Muscle layer of duodenum (tissue), 2 donors: ENCODE measurements around the gene GRB14.
"Not testable (repeated sequence)": the region's sequence is repeated elsewhere in the genome, so short reads cannot be mapped to it uniquely, and the experiment has no call there.

Experiments used
- H3K27ac ChIP-seq: one replicate; pipeline ENCODE4 v1.7.0; 2013; ENCODE audit warnings: mild to moderate bottlenecking, low read length
- H3K27me3 ChIP-seq: one replicate; pipeline ENCODE4 v1.7.0; 2013; ENCODE audit warnings: low read depth, mild to moderate bottlenecking, control low read depth, low read length
- H3K36me3 ChIP-seq, 2 donors: one replicate each; pipeline ENCODE4 v1.7.0; 2013; ENCODE audit warnings: low read length in 2 of 2, control low read depth in 1 of 2, mild to moderate bottlenecking in 1 of 2; ENCODE audit not compliant: insufficient read depth in 2 of 2, control insufficient read depth in 1 of 2
- H3K4me1 ChIP-seq, 2 donors: one replicate each; pipeline ENCODE4 v1.7.0; 2013; ENCODE audit warnings: low read length in 2 of 2, mild to moderate bottlenecking in 2 of 2, control low read depth in 1 of 2, moderate library complexity in 1 of 2; ENCODE audit not compliant: insufficient read depth in 2 of 2, control insufficient read depth in 1 of 2
- H3K4me3 ChIP-seq, 2 donors: one replicate each; pipeline ENCODE4 v1.7.0; 2013; ENCODE audit warnings: low read length in 2 of 2, low read depth in 1 of 2, mild to moderate bottlenecking in 1 of 2
- H3K9me3 ChIP-seq, 2 donors: one replicate each; pipeline ENCODE4 v1.7.0; 2013; ENCODE audit warnings: low read length in 2 of 2, control low read depth in 1 of 2, mild to moderate bottlenecking in 1 of 2; ENCODE audit not compliant: control insufficient read depth in 1 of 2
- donor health status: healthy.

The GRB14 gene

DNA sequence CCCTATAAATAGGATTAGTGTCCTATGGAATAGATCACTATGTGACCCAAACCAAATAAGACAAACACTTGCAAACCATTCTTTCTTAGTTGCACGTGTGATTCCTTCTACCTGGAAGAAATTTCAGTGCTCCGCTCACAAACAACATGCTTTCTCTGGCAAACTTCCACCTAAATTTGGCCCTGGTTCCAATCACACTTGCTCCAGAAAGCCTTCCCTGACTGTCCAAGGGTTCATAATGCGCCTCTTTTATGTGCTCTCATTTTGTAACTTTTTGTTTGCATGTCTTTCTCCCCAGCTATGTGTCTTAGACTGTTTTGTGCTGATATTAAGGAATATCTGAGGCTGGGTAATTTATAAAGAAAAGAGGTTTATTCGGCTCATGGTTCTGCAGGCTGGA is 69.8 kb downstream of the GRB14 start:
- Histone ChIP-seq H3K27ac (no peak overlapping the region), H3K27me3 (no peaks in the 10 kb centered on the region), H3K4me3 (no peak overlapping the region), H3K36me3 (no peaks in the 10 kb centered on the region), H3K9me3 (no peaks in the 10 kb centered on the region), H3K4me1 (no peaks in the 10 kb centered on the region)

DNA sequence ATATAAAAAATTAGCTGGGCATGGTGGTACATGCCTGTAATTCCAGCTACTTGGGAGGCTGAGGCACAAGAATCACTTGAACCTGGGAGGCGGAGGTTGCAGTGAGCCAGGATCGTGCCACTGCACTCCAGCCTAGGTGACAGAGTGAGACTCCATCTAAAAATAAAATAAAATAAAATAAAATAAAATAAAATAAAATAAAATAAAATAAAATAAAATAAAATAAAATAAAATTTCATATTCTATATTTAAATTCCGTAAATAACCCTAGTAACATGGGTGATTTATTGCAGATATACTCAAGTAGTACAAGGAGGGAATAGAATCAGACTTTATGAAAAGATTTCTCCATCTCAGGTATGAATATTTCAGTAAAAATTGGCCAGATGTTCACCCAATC is 71.6 kb downstream of the GRB14 start:
- H3K36me3 ChIP-seq, H3K9me3 ChIP-seq, H3K27ac ChIP-seq, H3K4me3 ChIP-seq, H3K27me3 ChIP-seq, H3K4me1 ChIP-seq: not testable (repeated sequence)

DNA sequence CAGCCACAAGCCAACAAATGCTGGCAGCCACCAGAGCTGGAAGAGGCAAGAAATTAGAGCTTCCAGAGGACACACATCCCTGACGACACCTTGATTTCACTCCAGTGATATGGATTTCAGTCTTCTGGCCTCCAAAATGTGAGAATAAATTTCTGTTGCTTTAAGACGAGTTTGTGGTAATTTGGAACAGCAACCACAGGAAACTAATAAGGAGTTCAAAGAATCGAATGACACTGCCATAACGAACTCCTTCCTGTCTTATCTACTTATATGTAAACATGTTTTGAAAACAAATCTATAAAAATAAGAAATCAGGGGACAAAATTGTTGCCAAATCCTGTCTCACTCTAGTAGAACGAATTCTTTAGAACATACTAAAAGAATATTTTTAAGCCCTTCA is 75.8 kb downstream of the GRB14 start:
- H3K4me3 ChIP-seq = no peak overlapping the region
- no peaks in the 10 kb centered on the region for H3K27me3 ChIP-seq

DNA sequence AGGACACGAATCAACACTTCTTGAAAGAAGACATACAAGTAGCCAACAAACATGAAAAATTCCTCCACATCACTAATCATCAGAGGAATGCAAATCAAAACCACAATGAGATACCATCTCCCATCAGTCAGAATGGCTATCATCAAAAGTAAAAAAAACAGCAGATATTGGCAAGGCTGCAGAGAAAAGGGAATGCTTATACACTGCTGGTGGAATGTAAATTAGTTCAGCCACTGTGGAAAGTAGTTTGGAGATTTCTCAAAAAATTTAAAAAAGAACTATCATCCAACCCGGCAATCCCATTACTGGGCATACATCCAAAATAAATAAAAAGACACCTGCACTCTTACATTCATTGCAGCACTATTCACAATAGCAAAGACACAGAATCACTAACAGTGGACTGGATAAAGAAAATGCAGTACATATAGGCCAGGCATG is 78.7 kb downstream of the GRB14 start:
- Histone ChIP-seq H3K27ac (no peak overlapping the region), H3K36me3 (no peaks in the 10 kb centered on the region), H3K27me3 (no peaks in the 10 kb centered on the region), H3K4me3 (no peak overlapping the region), H3K9me3 (no peaks in the 10 kb centered on the region), H3K4me1 (no peaks in the 10 kb centered on the region)

More for the DNA sequence above, 75.8 kb downstream of the GRB14 start:
- H3K9me3 ChIP-seq = no peaks in the 10 kb centered on the region
- no peaks in the 10 kb centered on the region for H3K36me3 ChIP-seq
- H3K27ac ChIP-seq = no peak overlapping the region
- H3K4me1 ChIP-seq = no peaks in the 10 kb centered on the region

DNA sequence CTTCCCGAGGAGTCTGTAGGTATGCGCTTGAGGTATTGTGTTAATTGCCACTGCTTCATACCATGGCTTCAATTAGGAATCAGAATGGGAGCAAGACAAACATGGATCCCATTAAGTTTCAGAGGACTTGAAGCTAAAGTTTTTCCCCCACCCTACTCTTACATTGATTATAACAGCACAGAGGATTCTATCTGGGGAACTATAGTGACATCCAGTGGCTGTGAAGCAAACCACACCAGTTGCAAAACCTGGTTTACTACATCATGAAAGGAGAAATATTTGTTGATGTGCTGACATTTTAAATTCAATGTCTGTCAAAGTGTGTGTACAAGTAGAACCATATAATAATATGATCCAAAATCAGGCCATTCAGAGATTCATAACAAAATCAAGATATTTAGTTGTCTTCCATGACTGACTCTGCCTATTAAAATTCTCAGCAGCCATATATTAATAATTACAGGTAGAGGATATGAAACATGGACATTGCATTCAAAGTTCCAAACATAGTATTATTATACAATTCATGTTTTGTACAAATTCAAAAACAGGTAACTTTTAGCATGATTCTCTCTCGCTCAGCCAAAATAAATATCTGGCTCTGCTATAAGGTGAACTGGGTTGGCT is 82.9 kb downstream of the GRB14 start:
- Histone ChIP-seq H3K4me1 (no peaks in the 10 kb centered on the region), H3K9me3 (no peaks in the 10 kb centered on the region), H3K36me3 (no peaks in the 10 kb centered on the region), H3K4me3 (no peak overlapping the region), H3K27ac (no peak overlapping the region), H3K27me3 (no peaks in the 10 kb centered on the region)

DNA sequence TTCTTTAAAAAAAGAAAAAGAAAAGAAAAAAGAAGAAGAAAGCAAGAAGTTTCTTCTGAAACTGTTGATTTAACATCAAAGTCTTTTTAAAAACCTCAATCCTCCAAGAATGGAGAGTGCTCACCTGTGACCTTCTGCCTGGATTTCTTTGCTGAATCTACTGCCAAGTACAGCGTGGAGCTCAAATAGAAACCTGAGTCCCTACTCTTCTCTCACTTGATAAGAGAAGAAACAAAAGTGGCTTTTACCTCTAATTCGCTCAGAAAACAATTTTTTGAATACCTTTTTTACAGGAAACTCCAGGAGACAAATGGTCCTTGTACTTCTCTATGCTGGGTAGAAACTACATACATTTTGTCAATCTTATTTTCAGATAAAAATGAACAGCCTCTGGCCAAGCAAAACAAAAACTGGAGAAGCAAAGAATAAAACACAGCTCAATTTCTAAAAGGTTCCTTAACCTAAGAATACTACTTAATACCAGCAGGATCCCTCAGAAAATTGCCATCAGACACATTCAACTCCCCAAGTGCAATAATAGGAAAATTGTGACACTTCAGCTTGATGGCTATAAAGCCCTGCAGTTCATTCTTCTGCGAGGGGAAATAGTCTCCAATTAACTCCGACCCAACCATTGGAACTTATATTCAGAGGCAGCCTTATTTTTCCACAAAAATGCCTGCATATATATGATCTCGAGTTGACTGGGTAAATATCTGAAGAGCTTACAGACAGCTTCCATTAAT is 85.8 kb downstream of the GRB14 start:
- no peak overlapping the region for H3K27ac ChIP-seq
- no peaks in the 10 kb centered on the region for H3K9me3 ChIP-seq
- no peaks in the 10 kb centered on the region for H3K27me3 ChIP-seq
- no peaks in the 10 kb centered on the region for H3K4me1 ChIP-seq
- H3K4me3 ChIP-seq = no peak overlapping the region
- no peaks in the 10 kb centered on the region for H3K36me3 ChIP-seq

DNA sequence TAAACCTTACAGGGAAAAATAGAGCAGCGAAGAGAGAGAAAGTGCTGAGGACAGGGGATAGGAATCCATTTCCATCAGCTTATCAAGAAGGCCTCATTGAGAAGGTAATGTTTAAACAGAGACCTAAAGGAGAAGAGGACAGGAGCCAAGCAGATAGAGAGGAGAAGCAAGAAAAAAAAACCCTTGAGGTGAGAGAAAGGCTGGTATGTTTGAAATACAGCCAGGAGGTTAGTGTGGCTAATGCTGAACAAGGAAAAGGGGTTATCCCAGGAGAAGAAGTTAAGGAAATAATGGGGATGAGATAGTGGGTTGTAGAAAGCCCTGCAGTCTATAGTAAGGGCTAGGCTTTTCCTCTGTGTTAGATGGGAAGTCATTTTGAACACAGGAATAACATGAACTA is 90.8 kb downstream of the GRB14 start:
- Histone ChIP-seq H3K4me1 (no peaks in the 10 kb centered on the region), H3K27ac (no peak overlapping the region)

DNA sequence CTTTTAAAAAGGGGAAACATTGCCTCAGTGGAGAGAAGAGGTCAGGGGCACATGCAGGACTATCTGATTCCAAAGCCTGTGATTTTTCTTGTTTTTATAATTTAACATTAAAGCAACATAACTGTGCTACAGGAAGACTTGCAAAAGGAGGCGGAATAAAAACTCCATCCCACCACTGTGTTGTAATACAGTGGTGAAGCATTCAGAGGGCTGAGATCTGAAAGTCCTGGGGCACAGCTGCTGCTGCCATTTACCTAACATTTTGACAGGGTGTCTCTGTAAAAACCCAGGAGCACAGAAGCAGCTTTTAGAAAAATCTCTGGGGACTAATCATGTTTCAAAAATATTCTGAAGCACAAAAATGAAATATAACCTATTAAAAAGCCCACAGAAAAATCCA is 97.6 kb downstream of the GRB14 start:
- Histone ChIP-seq H3K4me3 (no peak overlapping the region), H3K4me1 (no peaks in the 10 kb centered on the region), H3K27ac (no peak overlapping the region), H3K9me3 (no peaks in the 10 kb centered on the region), H3K27me3 (no peaks in the 10 kb centered on the region), H3K36me3 (no peaks in the 10 kb centered on the region)

More for the DNA sequence above, 90.8 kb downstream of the GRB14 start:
- H3K9me3 ChIP-seq = no peaks in the 10 kb centered on the region
- H3K27me3 ChIP-seq = no peaks in the 10 kb centered on the region
- no peaks in the 10 kb centered on the region for H3K36me3 ChIP-seq
- H3K4me3 ChIP-seq = no peak overlapping the region

DNA sequence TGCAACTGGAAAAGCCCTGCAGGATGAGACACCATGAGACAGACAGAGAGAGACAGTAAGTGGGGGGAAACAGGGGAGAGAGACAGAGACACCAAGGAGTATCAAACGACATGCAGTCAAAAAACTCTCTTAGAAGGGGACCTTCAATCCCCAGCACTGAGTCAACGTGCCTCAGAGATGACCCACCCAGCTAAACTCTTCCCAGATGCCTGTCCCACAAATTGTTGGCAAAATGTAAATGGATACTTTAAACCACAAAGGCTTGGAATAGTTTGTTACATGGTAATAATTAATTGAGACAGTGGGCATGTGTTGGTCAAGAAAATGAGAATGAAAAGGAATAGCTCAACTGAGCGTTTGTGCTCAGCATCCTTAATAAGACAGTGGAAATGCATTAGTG is 98.3 kb downstream of the GRB14 start:
- Histone ChIP-seq H3K4me3 (no peak overlapping the region), H3K27me3 (no peaks in the 10 kb centered on the region), H3K27ac (no peak overlapping the region), H3K36me3 (no peaks in the 10 kb centered on the region), H3K4me1 (no peaks in the 10 kb centered on the region), H3K9me3 (no peaks in the 10 kb centered on the region)

DNA sequence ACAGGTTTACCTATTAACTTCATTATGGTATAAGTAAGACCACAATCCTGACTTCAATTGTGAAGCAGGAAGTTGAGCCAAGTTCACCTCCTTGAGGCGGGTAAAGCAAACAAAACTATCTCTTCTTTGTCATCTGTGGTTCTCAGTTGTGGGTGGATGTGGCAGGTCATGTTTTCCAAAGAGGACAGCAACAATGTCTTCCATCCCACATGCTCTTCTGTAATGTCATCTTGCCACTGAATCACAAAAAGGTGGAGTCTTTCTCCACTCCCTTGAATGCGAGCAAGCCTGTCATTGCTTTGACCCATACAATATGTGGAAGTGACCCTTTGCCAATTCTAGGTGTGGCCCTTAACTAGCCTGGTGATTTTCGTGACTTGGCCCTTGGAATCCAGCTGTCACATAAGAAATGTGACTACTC is 98.7 kb downstream of the GRB14 start:
- Histone ChIP-seq H3K27ac (no peak overlapping the region), H3K4me1 (no peaks in the 10 kb centered on the region), H3K9me3 (no peaks in the 10 kb centered on the region), H3K4me3 (no peak overlapping the region), H3K36me3 (no peaks in the 10 kb centered on the region), H3K27me3 (no peaks in the 10 kb centered on the region)

DNA sequence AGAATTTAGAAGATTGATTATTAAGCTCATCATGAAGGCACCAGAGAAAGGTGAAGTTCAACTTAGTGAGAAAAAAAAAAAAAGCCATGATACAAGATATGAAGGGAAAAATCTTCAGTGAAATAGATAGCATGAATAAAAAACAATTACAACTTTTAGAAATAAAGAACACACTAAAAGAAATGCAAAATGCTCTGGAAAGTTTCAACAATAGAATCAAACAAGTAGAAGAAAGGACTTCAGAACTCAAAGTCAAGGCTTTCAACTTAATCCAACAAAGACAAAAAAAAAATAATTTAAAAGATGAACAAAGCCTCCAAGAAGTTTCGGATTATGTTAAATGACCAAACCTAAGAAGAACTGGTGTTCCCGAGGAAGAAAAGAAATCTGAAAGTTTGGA is 105.5 kb downstream of the GRB14 start:
- no peaks in the 10 kb centered on the region for H3K27me3 ChIP-seq
- H3K4me3 ChIP-seq = no peak overlapping the region
- H3K27ac ChIP-seq = no peak overlapping the region
- peaks cover 0 to 5% of the 10 kb centered on the region in 2 donors for H3K36me3 ChIP-seq
- no peaks in the 10 kb centered on the region for H3K4me1 ChIP-seq
- peaks cover 4 to 13% of the 10 kb centered on the region in 2 donors for H3K9me3 ChIP-seq

DNA sequence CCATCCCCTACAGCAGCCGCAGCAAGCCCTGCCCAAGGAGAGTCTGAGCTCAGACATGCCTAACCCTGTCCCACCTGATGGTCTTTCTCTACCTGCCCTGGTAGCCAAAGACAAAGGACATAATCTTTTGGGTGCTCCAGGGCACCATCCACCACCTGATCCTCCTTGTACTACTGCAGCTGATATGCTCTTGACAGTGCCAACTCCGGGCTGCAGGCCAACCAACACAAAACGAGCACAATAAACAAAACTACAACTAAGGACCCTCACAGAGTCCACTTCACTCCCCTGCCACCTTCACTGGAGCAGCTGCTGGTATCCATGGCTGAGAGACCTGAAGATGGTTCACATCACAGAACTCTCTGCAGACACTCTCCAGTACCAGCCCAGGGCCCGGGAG is 106.3 kb downstream of the GRB14 start:
- Histone ChIP-seq H3K27ac (no peak overlapping the region), H3K36me3 (peaks cover 0 to 5% of the 10 kb centered on the region in 2 donors), H3K27me3 (no peaks in the 10 kb centered on the region), H3K4me3 (no peak overlapping the region), H3K4me1 (no peaks in the 10 kb centered on the region), H3K9me3 (peaks cover 4 to 13% of the 10 kb centered on the region in 2 donors)
